ENCODE data around the gene PPIP5K2. TPM values are rescaled to one million over a fixed set of nuclear protein-coding genes. Genes with fewer than 3 reads are reported as not detected.
"Not testable (repeated sequence)": the region's sequence is repeated elsewhere in the genome, so short reads cannot be mapped to it uniquely, and the experiment has no call there.

The PPIP5K2 gene
- total RNA-seq, 1 donor from 2014 or later = 67.7 TPM

DNA sequence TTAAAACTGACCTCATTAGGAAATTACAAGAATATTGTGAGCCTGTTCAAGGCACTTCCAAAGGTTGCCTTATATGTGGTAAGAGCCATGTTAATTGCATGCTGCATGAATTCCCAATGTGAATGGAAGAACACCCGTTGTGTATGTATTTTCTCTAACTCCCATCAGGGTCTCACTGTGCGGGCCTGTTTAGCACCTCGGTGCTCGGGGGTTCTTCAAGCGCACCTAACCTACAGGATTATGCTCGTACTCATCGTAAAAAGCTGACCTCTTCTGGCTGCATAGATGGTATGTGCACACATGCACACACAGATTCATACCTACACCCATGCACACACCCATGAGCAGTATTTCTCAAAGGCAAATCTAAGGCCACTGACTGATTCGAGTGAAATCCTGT, 66.1 kb downstream of the PPIP5K2 start:
- no peak overlapping the region for H3K4me3 Mint-ChIP-seq (ENCODE audit: unreplicated experiment)
- no peaks in the 10 kb centered on the region for H3K79me2 ChIP-seq (ENCODE audit: insufficient read depth, low read length)
- no peak for DNase-seq (ENCODE audit: low read depth)

DNA sequence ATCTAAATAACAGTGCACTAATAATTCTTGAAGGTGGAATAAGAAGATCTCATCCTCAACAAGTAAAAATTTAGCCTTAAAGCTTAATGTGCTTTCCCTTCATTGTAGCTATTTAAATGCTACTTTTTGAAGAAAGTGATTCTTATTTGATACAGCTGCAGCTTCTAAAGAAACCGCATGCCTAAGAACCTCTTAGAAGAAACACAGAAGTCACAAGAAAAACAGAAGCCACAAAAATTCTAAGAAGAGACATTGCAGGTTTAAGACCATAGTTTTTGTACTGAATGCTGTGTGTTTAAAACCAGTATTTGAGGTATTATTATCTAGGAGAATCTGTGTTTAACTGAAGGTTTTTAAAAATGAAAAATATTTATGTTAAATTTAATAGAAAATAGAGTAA, 68.3 kb downstream of the PPIP5K2 start:
- H3K4me1 Mint-ChIP-seq (ENCODE audit: low read depth, unreplicated experiment) = no peaks in the 10 kb centered on the region
- no peak overlapping the region for H3K27ac Mint-ChIP-seq (ENCODE audit: unreplicated experiment)
- H3K27me3 Mint-ChIP-seq (ENCODE audit: low read depth, unreplicated experiment) = no peaks in the 10 kb centered on the region
- no peak for DNase-seq (ENCODE audit: low read depth)
- Histone ChIP-seq H3K4me3 (ENCODE audit: insufficient read depth, low read depth, low read length) (no peak overlapping the region), H2AFZ (ENCODE audit: low read depth, low read length) (no peak overlapping the region), H3K4me2 (ENCODE audit: low read length) (no peak overlapping the region), H3K4me1 (ENCODE audit: insufficient read depth, low read length) (no peaks in the 10 kb centered on the region), H3K9me3 (ENCODE audit: insufficient read depth, low read depth, low read length) (no peaks in the 10 kb centered on the region), H3K36me3 (ENCODE audit: insufficient read depth, low read length) (peaks cover 28% of the 10 kb centered on the region), H3K79me2 (ENCODE audit: insufficient read depth, low read length) (no peaks in the 10 kb centered on the region), H3K27me3 (ENCODE audit: insufficient read depth, low read length) (no peaks in the 10 kb centered on the region), H3K9ac (ENCODE audit: low read length) (no peak overlapping the region), H3K27ac (ENCODE audit: low read depth, low read length) (no peak overlapping the region), H4K20me1 (ENCODE audit: insufficient read depth, low read length) (no peaks in the 10 kb centered on the region)
- no peak for FAIRE-seq
- TF ChIP-seq EZH2 (IDR thresholded peaks at IDR 0.05; ENCODE audit: insufficient read depth, low read length) = no peak
- TF ChIP-seq, protein P1, sequence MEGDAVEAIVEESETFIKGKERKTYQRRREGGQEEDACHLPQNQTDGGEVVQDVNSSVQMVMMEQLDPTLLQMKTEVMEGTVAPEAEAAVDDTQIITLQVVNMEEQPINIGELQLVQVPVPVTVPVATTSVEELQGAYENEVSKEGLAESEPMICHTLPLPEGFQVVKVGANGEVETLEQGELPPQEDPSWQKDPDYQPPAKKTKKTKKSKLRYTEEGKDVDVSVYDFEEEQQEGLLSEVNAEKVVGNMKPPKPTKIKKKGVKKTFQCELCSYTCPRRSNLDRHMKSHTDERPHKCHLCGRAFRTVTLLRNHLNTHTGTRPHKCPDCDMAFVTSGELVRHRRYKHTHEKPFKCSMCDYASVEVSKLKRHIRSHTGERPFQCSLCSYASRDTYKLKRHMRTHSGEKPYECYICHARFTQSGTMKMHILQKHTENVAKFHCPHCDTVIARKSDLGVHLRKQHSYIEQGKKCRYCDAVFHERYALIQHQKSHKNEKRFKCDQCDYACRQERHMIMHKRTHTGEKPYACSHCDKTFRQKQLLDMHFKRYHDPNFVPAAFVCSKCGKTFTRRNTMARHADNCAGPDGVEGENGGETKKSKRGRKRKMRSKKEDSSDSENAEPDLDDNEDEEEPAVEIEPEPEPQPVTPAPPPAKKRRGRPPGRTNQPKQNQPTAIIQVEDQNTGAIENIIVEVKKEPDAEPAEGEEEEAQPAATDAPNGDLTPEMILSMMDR (IDR thresholded peaks at IDR 0.05; ENCODE audit: insufficient read depth, low read depth, low read length) = no peak
- H3K36me3 Mint-ChIP-seq (ENCODE audit: low read depth, unreplicated experiment) = peaks cover 4% of the 10 kb centered on the region
- H3K4me3 Mint-ChIP-seq (ENCODE audit: unreplicated experiment) = no peak overlapping the region
- H3K9me3 Mint-ChIP-seq (ENCODE audit: unreplicated experiment) = no peaks in the 10 kb centered on the region

More for the DNA sequence above, 66.1 kb downstream of the PPIP5K2 start:
- H2AFZ ChIP-seq (ENCODE audit: low read depth, low read length) = no peak overlapping the region
- no peaks in the 10 kb centered on the region for H3K27me3 Mint-ChIP-seq (ENCODE audit: low read depth, unreplicated experiment)
- H3K4me2 ChIP-seq (ENCODE audit: low read length) = no peak overlapping the region
- H3K4me1 Mint-ChIP-seq (ENCODE audit: low read depth, unreplicated experiment) = no peaks in the 10 kb centered on the region
- no peak overlapping the region for H3K27ac ChIP-seq (ENCODE audit: low read depth, low read length)
- no peak overlapping the region for H3K27ac Mint-ChIP-seq (ENCODE audit: unreplicated experiment)
- peaks cover 29% of the 10 kb centered on the region for H3K36me3 ChIP-seq (ENCODE audit: insufficient read depth, low read length)
- no peak for TF ChIP-seq EZH2 (IDR thresholded peaks at IDR 0.05; ENCODE audit: insufficient read depth, low read length)
- TF ChIP-seq, protein P1 (IDR thresholded peaks at IDR 0.05; ENCODE audit: insufficient read depth, low read depth, low read length) = no peak
- H3K36me3 Mint-ChIP-seq (ENCODE audit: low read depth, unreplicated experiment) = peaks cover 4% of the 10 kb centered on the region
- no peak overlapping the region for H3K4me3 ChIP-seq (ENCODE audit: insufficient read depth, low read depth, low read length)
- H3K9me3 Mint-ChIP-seq (ENCODE audit: unreplicated experiment) = no peaks in the 10 kb centered on the region
- no peaks in the 10 kb centered on the region for H3K4me1 ChIP-seq (ENCODE audit: insufficient read depth, low read length)
- no peak overlapping the region for H3K9ac ChIP-seq (ENCODE audit: low read length)
- no peaks in the 10 kb centered on the region for H4K20me1 ChIP-seq (ENCODE audit: insufficient read depth, low read length)
- H3K27me3 ChIP-seq (ENCODE audit: insufficient read depth, low read length) = no peaks in the 10 kb centered on the region
- no peaks in the 10 kb centered on the region for H3K9me3 ChIP-seq (ENCODE audit: insufficient read depth, low read depth, low read length)
- FAIRE-seq = no peak

- H3K4me1 Mint-ChIP-seq (ENCODE audit: low read depth, unreplicated experiment) = peaks cover 4% of the 10 kb centered on the region
- FAIRE-seq = no peak
- H3K4me3 ChIP-seq (ENCODE audit: insufficient read depth, low read depth, low read length) = no peak overlapping the region
These were observed 83.1 kb downstream of the PPIP5K2 start for GRCh38 chr5:103203226-103203625.

GRCh38 chr5:103204990-103205389, 84.9 kb downstream of the PPIP5K2 start:
- H3K4me1 ChIP-seq (ENCODE audit: insufficient read depth, low read length); H3K27me3 Mint-ChIP-seq (ENCODE audit: low read depth, unreplicated experiment); FAIRE-seq; H3K27ac ChIP-seq (ENCODE audit: low read depth, low read length); H3K4me3 Mint-ChIP-seq (ENCODE audit: unreplicated experiment); H3K4me1 Mint-ChIP-seq (ENCODE audit: low read depth, unreplicated experiment); DNase-seq (ENCODE audit: low read depth); H4K20me1 ChIP-seq (ENCODE audit: insufficient read depth, low read length); H3K4me3 ChIP-seq (ENCODE audit: insufficient read depth, low read depth, low read length); H3K4me2 ChIP-seq (ENCODE audit: low read length); H2AFZ ChIP-seq (ENCODE audit: low read depth, low read length); H3K36me3 ChIP-seq (ENCODE audit: insufficient read depth, low read length); H3K9me3 Mint-ChIP-seq (ENCODE audit: unreplicated experiment); H3K27ac Mint-ChIP-seq (ENCODE audit: unreplicated experiment); H3K27me3 ChIP-seq (ENCODE audit: insufficient read depth, low read length); H3K9me3 ChIP-seq (ENCODE audit: insufficient read depth, low read depth, low read length); H3K79me2 ChIP-seq (ENCODE audit: insufficient read depth, low read length); H3K36me3 Mint-ChIP-seq (ENCODE audit: low read depth, unreplicated experiment); H3K9ac ChIP-seq (ENCODE audit: low read length): not testable (repeated sequence)

More at GRCh38 chr5:103203226-103203625, 83.1 kb downstream of the PPIP5K2 start:
- H3K9me3 ChIP-seq (ENCODE audit: insufficient read depth, low read depth, low read length) = no peaks in the 10 kb centered on the region
- Mint-ChIP-seq H3K27ac (ENCODE audit: unreplicated experiment) (no peak overlapping the region), H3K36me3 (ENCODE audit: low read depth, unreplicated experiment) (peaks cover 2% of the 10 kb centered on the region), H3K9me3 (ENCODE audit: unreplicated experiment) (no peaks in the 10 kb centered on the region), H3K27me3 (ENCODE audit: low read depth, unreplicated experiment) (no peaks in the 10 kb centered on the region), H3K4me3 (ENCODE audit: unreplicated experiment) (no peak overlapping the region)
- H3K4me1 ChIP-seq (ENCODE audit: insufficient read depth, low read length) = no peaks in the 10 kb centered on the region
- no peak overlapping the region for H3K4me2 ChIP-seq (ENCODE audit: low read length)
- no peak for DNase-seq (ENCODE audit: low read depth)
- H4K20me1 ChIP-seq (ENCODE audit: insufficient read depth, low read length) = no peaks in the 10 kb centered on the region
- H2AFZ ChIP-seq (ENCODE audit: low read depth, low read length) = no peak overlapping the region
- no peaks in the 10 kb centered on the region for H3K36me3 ChIP-seq (ENCODE audit: insufficient read depth, low read length)
- H3K79me2 ChIP-seq (ENCODE audit: insufficient read depth, low read length) = no peaks in the 10 kb centered on the region
- TF ChIP-seq EZH2 (IDR thresholded peaks at IDR 0.05; ENCODE audit: insufficient read depth, low read length) = no peak
- TF ChIP-seq, protein P1 (IDR thresholded peaks at IDR 0.05; ENCODE audit: insufficient read depth, low read depth, low read length) = no peak
- no peak overlapping the region for H3K27ac ChIP-seq (ENCODE audit: low read depth, low read length)
- H3K27me3 ChIP-seq (ENCODE audit: insufficient read depth, low read length) = no peaks in the 10 kb centered on the region
- H3K9ac ChIP-seq (ENCODE audit: low read length) = no peak overlapping the region

All from astrocyte (in vitro differentiated cells and primary cell).